GM19351 (cell line): ENCODE results near the gene PCDHGA2.
"Not testable (repeated sequence)": the region's sequence is repeated elsewhere in the genome, so short reads cannot be mapped to it uniquely, and the experiment has no call there.

Experiments used
- ATAC-seq: cut with Tn5 transposase; IDR thresholded peaks from one replicate; pipeline ENCODE4 v1.9.1; 2021; ENCODE audit warnings: mild to moderate bottlenecking, moderate library complexity; ENCODE audit not compliant: unreplicated experiment

PCDHGA2 gene

DNA sequence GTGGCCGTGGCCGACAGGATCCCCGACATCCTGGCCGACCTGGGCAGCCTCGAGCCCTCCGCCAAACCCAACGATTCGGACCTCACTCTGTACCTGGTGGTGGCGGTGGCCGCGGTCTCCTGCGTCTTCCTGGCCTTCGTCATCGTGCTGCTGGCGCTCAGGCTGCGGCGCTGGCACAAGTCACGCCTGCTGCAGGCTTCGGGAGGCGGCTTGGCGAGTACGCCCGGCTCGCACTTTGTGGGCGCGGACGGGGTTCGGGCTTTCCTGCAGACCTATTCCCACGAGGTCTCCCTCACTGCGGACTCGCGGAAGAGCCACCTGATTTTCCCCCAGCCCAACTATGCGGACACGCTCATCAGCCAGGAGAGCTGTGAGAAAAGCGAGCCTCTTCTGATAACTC, 7.5 kb downstream of the PCDHGA2 start:
- not testable (repeated sequence) for ATAC-seq

DNA sequence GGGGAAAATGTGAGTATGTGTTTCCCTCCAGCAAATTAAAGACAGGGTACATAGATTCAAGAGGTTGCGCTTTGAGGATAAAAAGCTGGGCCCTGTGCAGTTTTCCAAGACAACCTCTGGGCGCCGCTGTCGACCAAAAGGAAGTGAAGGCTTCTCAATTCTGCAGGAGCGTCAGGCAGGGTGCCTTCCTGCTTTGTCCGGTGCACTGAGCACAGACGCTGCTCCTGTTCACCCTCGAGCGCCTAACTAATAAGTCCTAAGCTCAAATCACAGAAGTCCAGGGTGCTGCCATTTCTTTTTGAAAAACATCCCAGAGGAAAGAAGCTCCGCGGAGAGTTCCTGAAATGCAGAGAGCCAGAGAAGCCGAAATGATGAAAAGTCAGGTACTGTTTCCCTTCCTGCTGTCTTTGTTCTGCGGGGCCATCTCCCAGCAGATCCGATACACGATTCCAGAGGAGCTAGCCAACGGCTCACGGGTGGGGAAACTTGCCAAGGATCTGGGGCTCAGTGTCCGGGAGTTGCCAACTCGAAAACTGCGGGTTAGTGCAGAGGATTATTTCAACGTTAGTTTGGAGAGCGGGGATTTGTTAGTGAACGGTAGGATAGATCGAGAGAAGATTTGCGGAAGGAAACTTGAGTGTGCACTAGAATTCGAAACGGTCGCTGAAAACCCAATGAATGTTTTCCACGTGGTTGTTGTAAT, 11.5 kb downstream of the PCDHGA2 start, which contains the start of gene PCDHGB1:
TSS of gene PCDHGB1 (plus strand) at position 183 of the 703 bp plus-strand sequence. CDS start at position 345, 162 bp downstream.
- peak; percentile 73 for ATAC-seq

- ATAC-seq: no peak
These were observed 13.0 kb downstream of the PCDHGA2 start for GRCh38 chr5:141351591-141351990.

GRCh38 chr5:141354900-141355469, 16.4 kb downstream of the PCDHGA2 start, which contains the start of gene PCDHGA4:
Gene PCDHGA4, plus strand, starts transcription at chr5:141355021. Its CDS starts 87 bp downstream, at chr5:141355108.
- no peak for ATAC-seq

DNA sequence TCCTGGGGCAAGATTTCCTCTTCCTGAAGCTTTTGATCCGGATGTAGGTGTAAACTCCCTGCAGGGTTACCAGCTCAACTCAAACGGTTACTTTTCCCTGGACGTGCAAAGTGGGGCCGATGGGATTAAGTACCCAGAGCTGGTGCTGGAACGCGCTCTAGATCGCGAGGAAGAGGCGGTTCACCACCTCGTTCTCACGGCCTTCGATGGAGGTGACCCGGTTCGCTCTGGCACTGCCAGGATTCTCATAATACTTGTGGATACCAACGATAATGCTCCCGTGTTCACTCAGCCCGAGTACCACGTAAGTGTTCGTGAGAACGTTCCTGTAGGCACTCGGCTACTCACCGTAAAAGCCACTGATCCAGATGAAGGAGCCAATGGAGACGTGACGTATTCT, 17.1 kb downstream of the PCDHGA2 start:
- ATAC-seq: no peak

GRCh38 chr5:141356133-141356532, 17.6 kb downstream of the PCDHGA2 start:
- ATAC-seq: no peak

GRCh38 chr5:141356950-141357349, 18.4 kb downstream of the PCDHGA2 start:
- no peak for ATAC-seq

GRCh38 chr5:141359790-141360426, 21.3 kb downstream of the PCDHGA2 start, which contains the start of gene PCDHGB2:
Gene PCDHGB2, plus strand, starts transcription at chr5:141359994. Its CDS starts 142 bp downstream, at chr5:141360136.
- peak; percentile 81 for ATAC-seq

DNA sequence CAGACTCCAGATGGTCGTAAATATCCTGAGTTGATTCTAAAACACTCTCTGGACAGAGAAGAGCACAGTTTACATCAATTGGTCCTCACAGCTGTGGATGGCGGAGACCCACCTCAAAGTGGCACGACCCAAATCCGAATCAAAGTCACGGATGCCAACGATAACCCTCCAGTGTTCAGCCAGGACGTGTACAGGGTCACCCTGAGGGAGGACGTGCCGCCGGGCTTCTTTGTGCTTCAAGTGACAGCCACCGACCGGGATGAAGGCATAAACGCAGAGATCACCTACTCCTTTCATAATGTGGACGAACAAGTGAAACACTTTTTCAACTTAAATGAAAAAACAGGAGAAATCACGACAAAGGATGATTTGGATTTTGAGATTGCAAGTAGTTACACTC, 22.1 kb downstream of the PCDHGA2 start:
- ATAC-seq: no peak

DNA sequence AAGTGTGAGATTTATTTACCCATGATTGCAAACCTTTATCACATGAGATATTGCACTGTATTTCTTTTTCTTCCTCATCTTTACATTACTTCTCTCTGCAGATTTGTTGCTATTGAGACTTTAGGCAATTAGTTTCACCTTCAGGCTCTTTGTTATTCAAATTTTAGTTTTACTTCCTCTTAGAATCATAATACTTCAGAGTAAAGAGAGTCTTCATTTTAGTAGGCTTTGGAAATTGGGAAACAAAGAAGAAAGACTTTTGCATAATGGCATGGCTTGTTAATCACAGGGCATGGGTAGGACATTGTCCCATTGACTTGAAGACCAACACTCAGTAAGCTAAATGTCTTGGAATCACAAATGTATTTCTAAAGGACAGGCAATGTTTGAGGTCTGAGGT, 24.2 kb downstream of the PCDHGA2 start:
- no peak for ATAC-seq

DNA sequence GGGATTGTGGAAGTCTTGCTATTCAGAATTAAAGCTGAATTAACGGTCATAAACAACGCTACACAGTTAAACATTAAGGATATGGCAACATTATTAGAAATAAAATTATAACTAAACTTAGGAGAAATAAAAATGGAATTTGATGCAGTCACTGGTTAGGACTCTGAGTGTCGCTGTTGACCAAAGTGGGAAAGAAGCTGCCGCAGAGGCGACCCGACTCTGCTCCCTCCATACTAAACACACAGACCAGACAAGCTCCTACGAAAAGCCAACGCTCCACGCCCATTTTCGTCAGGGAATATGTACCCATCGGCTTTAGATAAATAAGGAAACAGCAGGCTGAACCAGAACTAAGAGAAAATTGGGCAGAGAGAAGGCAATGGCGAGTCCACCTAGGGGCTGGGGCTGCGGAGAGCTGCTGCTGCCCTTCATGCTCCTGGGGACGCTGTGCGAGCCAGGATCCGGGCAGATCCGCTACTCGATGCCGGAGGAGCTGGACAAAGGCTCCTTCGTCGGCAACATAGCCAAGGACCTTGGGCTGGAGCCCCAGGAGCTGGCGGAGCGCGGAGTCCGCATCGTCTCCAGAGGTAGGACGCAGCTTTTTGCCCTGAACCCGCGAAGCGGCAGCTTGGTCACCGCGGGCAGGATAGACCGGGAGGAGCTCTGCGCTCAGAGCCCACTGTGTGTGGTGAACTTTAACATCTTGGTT, 25.5 kb downstream of the PCDHGA2 start, which contains the start of gene PCDHGA5:
TSS of gene PCDHGA5 (plus strand) at position 211 of the 709 bp plus-strand sequence. CDS start at position 380, 169 bp downstream.
- ATAC-seq: no peak

DNA sequence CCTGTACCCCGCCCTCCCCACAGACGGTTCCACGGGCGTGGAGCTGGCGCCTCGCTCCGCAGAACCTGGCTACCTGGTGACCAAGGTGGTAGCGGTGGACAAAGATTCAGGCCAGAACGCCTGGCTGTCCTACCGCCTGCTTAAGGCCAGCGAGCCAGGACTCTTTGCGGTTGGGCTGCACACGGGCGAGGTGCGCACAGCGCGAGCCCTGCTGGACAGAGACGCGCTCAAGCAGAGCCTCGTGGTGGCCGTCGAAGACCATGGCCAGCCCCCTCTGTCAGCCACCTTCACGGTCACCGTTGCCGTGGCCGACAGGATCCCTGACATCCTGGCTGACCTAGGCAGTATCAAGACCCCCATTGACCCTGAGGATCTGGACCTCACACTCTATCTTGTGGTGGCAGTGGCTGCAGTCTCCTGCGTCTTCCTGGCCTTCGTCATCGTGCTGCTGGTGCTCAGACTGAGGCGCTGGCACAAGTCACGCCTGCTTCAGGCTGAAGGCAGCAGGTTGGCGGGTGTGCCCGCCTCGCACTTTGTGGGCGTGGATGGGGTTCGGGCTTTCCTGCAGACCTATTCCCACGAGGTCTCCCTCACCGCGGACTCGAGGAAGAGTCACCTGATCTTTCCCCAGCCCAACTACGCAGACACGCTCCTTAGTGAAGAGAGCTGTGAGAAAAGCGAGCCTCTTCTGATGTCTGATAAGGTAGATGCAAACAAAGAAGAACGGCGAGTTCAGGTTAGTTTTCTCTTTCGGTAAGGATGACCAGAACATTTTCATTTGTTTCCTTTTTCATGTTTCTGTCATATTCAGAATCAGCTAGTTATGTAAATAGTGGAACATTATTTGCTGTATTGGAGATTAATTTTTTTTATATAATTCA, 27.7 kb downstream of the PCDHGA2 start:
- ATAC-seq: no peak

GRCh38 chr5:141369994-141370848, 31.7 kb downstream of the PCDHGA2 start, which contains the start of gene PCDHGB3:
Gene PCDHGB3, plus strand, starts transcription at chr5:141370242. Its CDS starts 153 bp downstream, at chr5:141370395.
- ATAC-seq: peak; percentile 99

DNA sequence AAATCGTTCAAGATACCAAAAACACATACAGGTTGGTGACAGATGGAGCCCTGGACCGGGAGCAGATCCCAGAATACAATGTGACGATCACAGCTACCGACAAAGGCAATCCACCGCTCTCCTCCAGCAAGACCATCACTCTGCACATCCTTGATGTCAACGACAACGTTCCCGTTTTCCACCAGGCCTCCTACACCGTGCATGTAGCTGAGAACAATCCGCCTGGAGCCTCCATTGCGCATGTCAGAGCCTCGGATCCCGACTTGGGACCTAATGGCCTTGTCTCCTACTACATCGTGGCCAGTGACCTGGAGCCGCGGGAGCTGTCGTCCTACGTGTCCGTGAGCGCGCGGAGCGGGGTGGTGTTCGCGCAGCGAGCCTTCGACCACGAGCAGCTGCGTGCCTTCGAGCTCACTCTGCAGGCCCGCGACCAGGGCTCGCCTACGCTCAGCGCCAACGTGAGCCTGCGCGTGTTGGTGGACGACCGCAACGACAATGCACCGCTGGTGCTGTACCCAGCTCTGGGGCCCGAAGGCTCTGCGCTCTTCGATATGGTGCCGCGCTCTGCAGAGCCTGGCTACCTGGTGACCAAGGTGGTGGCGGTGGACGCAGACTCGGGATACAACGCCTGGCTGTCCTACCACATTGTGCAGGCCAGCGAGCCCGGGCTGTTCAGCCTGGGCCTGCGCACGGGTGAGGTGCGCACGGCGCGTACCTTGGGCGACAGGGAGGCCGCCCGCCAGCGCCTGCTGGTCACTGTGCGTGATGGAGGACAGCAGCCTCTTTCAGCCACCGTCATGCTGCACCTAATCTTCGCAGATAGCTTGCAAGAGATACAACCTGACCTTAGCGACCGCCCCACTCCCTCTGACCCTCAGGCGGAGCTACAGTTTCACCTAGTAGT, 33.3 kb downstream of the PCDHGA2 start:
- no peak for ATAC-seq

- ATAC-seq: no peak
These were observed 35.2 kb downstream of the PCDHGA2 start, which contains the start of gene PCDHGA6 for GRCh38 chr5:141373673-141374317. Gene PCDHGA6, plus strand, starts transcription at chr5:141373891. Its CDS starts 193 bp downstream, at chr5:141374084.

GRCh38 chr5:141374627-141375026, 36.1 kb downstream of the PCDHGA2 start:
- no peak for ATAC-seq

- ATAC-seq: not testable (repeated sequence)
These were observed 37.0 kb downstream of the PCDHGA2 start for GRCh38 chr5:141375444-141376155.
